Measurements from ENCODE around the gene TMEM79.

TMEM79 gene

DNA sequence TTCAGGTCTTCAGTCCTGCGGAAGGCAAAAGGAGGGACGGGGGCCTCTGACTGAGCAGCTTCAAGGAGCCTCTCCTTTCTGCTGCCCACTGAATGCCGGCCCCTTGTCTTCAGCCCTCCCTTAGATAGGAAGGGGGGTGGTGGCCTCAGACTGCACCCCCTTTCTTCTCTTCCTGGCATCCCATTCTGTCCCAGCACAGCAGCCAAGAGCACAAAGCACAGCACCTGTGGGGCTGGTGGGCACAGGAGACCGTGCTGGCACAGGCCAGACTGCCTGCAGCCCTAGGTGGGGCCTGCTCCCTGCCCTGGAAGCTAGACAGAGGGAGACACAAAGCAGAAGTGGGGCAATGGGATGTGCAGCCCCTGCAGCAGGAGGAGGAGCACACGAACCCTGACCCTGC, 34.5 kb upstream of the TMEM79 start:
- TF ChIP-seq POLR2A (IDR thresholded peaks at IDR 0.05; ENCODE audit: low read depth, low read length) = no peak
- DNase-seq (ENCODE audit: insufficient read length, low spot score) (no peak), FAIRE-seq (no peak)

DNA sequence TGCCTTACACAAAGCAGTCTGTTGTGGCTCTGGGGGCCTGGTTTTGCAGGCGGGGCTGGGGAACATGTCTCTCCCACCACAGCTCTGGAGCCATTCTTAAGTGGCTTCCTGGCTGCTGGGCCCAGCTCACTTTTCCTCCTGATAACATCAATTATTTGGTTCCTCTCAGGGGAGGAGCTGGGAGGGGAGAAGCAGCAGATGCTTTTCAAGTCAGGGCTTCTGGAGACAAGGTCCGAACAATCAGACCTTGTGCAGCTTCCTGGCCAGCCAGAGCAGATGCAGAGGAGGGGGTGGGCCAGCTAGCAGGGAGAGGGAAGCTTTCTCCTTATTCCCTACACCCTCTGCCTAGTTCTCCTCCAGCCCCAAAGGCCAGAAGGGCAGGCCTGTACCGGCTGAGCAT, 32.6 kb upstream of the TMEM79 start:
- DNase-seq (ENCODE audit: insufficient read length, low spot score) = no peak
- FAIRE-seq = no peak

DNA sequence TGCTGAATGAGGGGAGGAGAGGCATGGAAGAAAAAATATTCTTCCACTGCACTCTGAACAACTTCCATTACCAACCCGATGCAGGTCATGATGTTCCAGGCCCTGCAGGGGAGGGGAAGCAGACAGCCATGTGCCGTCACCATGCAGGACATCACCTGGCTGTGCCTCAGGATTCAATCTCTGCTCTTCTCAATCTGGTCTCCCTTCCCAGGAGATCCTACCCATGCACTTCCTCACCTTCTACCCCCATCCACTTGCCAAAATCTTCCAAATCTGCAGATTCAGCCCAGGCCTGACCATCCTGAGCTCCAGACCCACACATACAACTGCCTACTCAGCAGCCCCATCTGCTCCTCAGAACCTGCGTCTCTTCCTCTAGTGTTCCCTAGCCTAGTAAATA, 30.5 kb upstream of the TMEM79 start:
- FAIRE-seq (no peak), DNase-seq (ENCODE audit: insufficient read length, low spot score) (no peak)
- no peak for TF ChIP-seq POLR2A (IDR thresholded peaks at IDR 0.05; ENCODE audit: low read depth, low read length)

More for the DNA sequence above, 32.6 kb upstream of the TMEM79 start:
- no peak for TF ChIP-seq POLR2A (IDR thresholded peaks at IDR 0.05; ENCODE audit: low read depth, low read length)

DNA sequence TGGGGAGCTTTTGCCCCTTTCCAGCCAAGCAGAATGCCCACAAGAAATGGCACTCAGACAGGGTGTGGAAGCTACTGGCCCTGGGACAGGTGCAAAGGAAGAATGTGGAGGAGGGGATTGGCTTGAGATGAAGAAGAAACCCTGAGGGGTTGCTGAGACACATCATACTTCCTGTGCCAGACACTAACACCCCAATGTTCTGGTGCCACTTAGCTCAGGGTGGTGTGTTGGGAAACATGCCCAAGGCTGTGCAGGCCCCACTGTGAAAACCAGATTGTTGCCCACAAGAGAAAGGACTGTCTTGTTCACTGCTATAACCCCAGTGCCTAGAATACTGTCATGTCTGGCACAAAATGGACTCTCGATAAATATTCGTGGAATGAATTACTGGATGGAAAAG, 26.4 kb upstream of the TMEM79 start:
- no peak for FAIRE-seq
- no peak for DNase-seq (ENCODE audit: insufficient read length, low spot score)
- TF ChIP-seq POLR2A (IDR thresholded peaks at IDR 0.05; ENCODE audit: low read depth, low read length) = no peak

DNA sequence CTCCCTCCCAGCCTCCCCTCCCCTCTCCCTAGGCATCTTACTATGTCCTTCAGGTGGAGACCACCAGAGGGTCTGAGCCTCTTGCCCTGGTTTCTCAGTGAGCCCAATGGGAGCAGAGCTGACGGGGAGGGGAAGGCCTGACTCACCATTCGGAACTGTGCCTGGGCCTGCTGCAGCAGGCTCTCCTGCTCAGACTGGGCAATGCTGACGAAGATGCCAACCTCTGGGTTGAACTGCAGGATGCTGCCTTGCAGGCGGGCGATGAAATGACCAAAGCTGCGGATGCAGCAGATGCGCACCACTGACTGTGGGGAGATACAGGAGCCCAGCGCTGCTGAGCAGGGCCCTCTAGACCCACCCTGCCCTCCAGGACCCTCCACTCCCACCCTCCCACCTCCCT, 25.3 kb upstream of the TMEM79 start:
- DNase-seq (ENCODE audit: insufficient read length, low spot score) (no peak), FAIRE-seq (no peak)
- no peak for TF ChIP-seq POLR2A (IDR thresholded peaks at IDR 0.05; ENCODE audit: low read depth, low read length)

DNA sequence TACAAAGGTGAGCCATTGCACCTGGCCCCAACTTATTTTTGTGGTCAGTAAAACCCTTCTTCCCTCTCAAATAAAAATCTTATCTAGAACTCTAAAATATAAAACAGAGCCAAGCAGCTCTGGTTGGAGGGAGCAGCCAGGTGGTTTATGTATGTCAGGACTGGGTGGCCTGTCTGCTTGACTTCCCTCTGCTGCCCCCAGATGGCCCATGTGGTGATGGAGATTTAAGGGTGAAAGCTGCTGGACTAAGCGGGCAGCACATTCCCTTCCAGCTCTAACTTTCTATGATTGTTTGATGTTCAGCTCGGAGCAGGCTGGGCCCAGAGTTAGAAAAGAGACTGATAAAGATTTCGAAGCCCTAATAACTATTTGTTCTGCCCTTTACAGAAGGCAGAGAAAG, 24.3 kb upstream of the TMEM79 start:
- DNase-seq (ENCODE audit: insufficient read length, low spot score) = no peak
- no peak for TF ChIP-seq POLR2A (IDR thresholded peaks at IDR 0.05; ENCODE audit: low read depth, low read length)
- FAIRE-seq = no peak

DNA sequence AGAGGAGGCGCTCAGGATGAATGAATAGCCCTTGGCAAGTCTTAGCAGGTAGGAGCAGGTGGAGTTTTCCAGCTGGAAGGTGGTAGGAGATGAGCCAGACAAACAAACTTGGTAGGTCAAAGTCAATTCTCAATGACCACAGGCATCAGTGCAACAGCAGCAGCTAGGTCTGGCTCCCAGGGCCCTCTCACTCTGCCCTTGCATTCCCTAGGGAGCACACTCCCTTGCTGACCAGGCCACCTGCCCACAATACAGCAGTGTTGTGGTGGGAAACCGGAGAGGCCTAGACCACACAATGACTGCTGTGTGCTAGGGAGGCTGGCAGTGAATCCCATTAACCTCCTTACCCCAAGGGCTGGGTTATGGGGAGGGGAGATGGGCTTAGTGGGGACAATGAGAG, 23.2 kb upstream of the TMEM79 start:
- DNase-seq (ENCODE audit: insufficient read length, low spot score) (no peak), FAIRE-seq (no peak)
- TF ChIP-seq POLR2A (IDR thresholded peaks at IDR 0.05; ENCODE audit: low read depth, low read length) = no peak

DNA sequence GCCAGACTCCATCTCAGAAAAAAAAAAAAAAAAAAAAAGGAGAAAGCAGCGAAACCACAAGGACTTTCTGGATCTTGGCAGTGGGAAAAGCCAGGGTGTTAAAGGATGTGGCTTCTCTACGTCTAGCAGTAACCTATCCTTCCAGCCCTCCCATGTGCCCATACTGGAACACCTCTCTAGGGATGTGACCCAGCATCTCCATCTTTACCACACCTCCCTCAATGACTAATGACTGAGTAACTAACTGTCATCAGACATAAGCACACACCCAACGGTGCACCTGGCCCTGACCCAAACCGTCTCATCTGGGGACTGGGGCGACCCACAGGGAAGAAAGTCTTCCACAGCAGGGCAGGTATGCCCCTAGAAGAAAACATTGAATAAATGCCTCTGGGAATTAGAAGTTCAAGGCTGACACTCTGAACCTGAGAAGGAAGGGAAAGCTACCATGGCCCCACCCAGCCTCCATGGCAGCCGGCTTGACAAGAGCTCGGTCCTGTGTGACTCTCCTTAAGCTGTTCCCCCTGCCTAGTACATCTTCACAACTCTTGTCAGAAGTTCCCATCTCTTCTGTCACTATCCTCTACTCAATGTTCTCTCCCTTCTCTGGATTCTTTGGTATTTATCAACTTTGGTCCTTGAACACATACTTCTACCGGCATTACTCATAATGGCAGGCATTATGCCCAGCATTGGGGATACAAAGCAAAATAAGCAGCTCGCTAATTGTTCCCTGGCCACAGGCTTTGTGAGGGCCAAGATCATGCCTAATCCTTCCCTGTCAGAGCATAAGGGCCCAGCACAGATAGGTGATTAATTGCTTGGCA, 21.5 kb upstream of the TMEM79 start:
- DNase-seq (ENCODE audit: insufficient read length, low spot score) (peak; percentile 89), FAIRE-seq (no peak)
- TF ChIP-seq POLR2A (IDR thresholded peaks at IDR 0.05; ENCODE audit: low read depth, low read length) = 0 out of 2 replicates have a peak, but pooled peaks have one; percentile 10

DNA sequence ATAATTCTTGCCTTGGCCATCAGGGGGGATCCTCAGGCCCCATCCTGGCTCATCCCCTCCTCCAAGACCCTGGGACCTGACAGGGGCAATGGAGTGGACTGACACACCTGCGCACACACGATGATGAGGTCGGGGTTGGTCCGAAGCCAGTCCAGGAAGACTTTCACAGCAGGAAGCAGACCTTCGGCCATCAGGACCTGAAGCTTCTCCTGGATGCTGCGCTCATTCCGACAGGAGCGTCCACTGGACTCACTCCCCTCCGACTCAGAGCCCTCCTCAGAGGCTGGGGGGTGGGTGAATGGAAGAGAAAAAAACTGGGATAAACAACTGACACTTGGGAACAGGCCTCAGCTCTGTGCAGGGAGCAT, 20.9 kb upstream of the TMEM79 start:
- FAIRE-seq = no peak
- no peak for DNase-seq (ENCODE audit: insufficient read length, low spot score)
- TF ChIP-seq POLR2A (IDR thresholded peaks at IDR 0.05; ENCODE audit: low read depth, low read length) = no peak

DNA sequence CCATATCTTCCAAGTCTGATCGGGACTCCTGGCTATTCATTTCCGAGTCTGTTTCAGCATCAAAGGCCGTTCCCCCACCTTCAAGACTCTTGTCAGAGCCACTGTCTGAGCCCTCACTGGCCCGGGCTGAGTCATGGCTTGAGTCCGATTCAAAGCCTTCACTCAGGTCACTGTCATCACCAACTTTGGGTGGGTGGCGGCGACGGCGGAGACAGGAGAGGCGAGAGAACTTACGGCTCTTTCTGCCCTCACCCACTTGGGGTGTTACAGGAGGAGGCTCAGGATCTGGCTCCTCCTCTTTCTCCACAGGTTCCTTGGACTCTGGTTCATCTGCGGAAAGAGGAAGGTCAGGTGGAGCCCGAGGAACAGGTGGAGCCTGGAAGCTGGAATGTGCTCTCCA, 18.1 kb upstream of the TMEM79 start:
- no peak for DNase-seq (ENCODE audit: insufficient read length, low spot score)
- no peak for TF ChIP-seq POLR2A (IDR thresholded peaks at IDR 0.05; ENCODE audit: low read depth, low read length)
- no peak for FAIRE-seq

DNA sequence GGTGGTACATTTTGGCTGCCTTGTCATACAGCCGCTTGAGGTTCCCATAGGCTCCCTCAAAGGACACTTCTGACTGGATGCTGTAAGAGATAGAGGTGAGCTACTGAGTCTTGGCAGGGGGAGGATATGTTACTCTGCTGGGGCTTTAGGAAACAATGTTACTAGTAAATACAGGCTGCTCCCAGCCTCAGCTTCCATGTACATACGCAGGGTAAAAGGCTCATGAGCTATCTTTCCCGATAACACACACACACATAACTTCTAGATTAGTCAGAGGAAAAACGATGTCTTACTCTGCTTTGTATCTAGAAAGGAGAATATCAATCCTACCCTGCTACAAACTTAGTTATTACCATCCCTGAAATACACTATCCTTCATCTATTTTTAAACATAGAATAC, 15.8 kb upstream of the TMEM79 start:
- no peak for TF ChIP-seq POLR2A (IDR thresholded peaks at IDR 0.05; ENCODE audit: low read depth, low read length)

DNA sequence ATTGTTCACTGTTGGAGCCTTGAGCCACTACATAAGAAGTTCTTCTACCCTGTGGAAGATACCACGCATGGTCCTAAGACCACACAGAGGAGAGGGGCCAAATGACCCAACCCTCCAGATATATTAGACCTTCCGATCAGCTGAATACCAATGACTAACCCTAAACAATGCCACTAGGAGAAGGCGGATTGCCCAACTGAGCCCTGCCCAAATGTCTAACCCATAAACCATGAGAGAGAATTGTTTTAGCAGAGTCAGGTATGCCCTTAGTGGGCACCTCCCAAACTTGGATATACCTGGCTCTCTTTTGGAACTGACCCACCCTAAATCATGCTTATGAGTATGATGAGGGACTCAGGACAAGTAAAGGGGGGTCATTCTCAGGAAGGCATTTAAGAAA, 13.8 kb upstream of the TMEM79 start:
- no peak for FAIRE-seq

More for the DNA sequence above, 15.8 kb upstream of the TMEM79 start:
- no peak for FAIRE-seq
- no peak for DNase-seq (ENCODE audit: insufficient read length, low spot score)

DNA sequence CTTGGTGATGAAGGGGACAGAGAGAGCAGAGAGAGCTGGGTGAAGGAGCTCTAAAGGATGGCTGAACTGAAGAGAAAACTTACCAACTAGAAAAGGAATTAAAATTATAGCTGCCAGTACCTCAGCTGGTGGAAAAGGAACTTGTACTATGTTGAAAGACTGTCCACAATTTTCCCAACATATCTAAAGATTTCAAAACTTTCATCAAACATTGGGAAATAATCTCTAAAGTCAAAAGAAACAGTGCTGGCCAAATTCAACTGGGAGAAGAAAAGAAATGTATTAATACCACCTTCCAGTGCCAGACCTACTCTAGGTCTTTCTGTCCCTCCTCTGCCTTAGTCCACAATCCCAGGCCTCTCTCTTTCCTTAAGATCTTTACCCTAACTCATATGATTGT, 7.6 kb upstream of the TMEM79 start:
- FAIRE-seq (no peak), DNase-seq (ENCODE audit: insufficient read length, low spot score) (no peak)
- TF ChIP-seq POLR2A (IDR thresholded peaks at IDR 0.05; ENCODE audit: low read depth, low read length) = no peak

More for the DNA sequence above, 13.8 kb upstream of the TMEM79 start:
- no peak for TF ChIP-seq POLR2A (IDR thresholded peaks at IDR 0.05; ENCODE audit: low read depth, low read length)
- DNase-seq (ENCODE audit: insufficient read length, low spot score) = no peak

DNA sequence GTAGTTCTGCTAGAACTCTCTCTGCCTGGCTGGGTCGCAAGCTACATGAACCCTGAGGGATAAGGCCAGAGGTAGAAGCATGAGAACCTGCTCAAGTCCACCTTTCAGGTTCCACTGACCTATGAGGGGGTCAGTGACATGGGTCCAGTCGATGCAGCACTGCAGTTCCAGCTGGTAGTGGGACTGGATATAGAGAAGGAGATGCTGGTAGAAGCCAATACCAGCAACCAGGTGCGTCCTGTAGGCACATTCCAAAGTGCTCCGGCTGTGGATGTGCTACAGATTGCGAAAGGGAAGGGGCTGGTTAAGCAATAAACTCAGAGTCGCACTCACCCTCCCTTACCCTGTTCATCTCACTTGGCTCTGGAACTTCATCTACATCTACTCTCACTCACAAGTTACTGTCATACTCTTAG, 7.2 kb upstream of the TMEM79 start:
- FAIRE-seq (no peak), DNase-seq (ENCODE audit: insufficient read length, low spot score) (no peak)
- TF ChIP-seq POLR2A (IDR thresholded peaks at IDR 0.05; ENCODE audit: low read depth, low read length) = no peak

DNA sequence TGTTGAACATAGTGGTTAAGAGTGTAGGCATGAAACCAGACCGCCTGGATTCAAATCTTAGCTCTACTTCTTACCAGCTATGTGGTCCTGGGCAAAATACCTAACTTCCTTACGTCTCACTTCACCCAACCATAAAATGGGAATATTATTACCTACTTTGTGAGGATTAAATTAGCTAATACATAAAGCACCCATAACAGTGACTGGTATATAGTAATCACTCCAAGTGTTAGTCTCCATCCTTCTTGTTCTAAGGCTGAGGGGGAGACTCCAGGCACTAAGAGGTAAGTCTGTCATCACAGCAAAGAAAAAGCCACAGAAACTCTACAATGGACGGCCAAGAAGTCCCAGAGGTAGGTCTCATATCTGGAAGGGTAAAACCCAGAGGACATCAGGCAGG, 4.3 kb upstream of the TMEM79 start:
- no peak for TF ChIP-seq POLR2A (IDR thresholded peaks at IDR 0.05; ENCODE audit: low read depth, low read length)
- DNase-seq (ENCODE audit: insufficient read length, low spot score) = no peak
- FAIRE-seq = no peak

Measured in H54 (cell line).